ENCODE results near the gene ABCC1.
A peak's percentile ranks its signal among the peaks of the same experiment; 100 is the strongest.
"Not testable (repeated sequence)": the region's sequence is repeated elsewhere in the genome, so short reads cannot be mapped to it uniquely, and the experiment has no call there.

The ABCC1 gene

GRCh38 chr16:15948532-15949209, 745 bp upstream of the ABCC1 start:
- Histone ChIP-seq H3K27me3 (ENCODE audit: control insufficient read depth, insufficient read depth, low read length) (no peaks in the 10 kb centered on the region), H3K36me3 (ENCODE audit: control insufficient read depth, insufficient read depth, low read length) (no peaks in the 10 kb centered on the region), H3K9me3 (ENCODE audit: control insufficient read depth, low read length) (no peaks in the 10 kb centered on the region), H3K4me1 (ENCODE audit: control insufficient read depth, insufficient read depth, low read length) (peaks cover 29% of the 10 kb centered on the region), H3K4me3 (ENCODE audit: low read length) (peak overlapping the region; percentile 61), H3K9ac (ENCODE audit: low read length) (peak overlapping the region; percentile 78)

- Histone ChIP-seq H3K4me3 (ENCODE audit: low read length) (peak overlapping the region; percentile 60), H3K36me3 (ENCODE audit: control insufficient read depth, insufficient read depth, low read length) (no peaks in the 10 kb centered on the region), H3K4me1 (ENCODE audit: control insufficient read depth, insufficient read depth, low read length) (peaks cover 29% of the 10 kb centered on the region), H3K9ac (ENCODE audit: low read length) (peak overlapping the region; percentile 70), H3K27me3 (ENCODE audit: control insufficient read depth, insufficient read depth, low read length) (no peaks in the 10 kb centered on the region), H3K9me3 (ENCODE audit: control insufficient read depth, low read length) (no peaks in the 10 kb centered on the region)
These were observed 892 bp downstream of the ABCC1 start for GRCh38 chr16:15950161-15950854.

GRCh38 chr16:15950869-15951268, 1.5 kb downstream of the ABCC1 start:
- H3K4me1 ChIP-seq (ENCODE audit: control insufficient read depth, insufficient read depth, low read length), result peaks cover 29% of the 10 kb centered on the region
- H3K27me3 ChIP-seq (ENCODE audit: control insufficient read depth, insufficient read depth, low read length), result no peaks in the 10 kb centered on the region
- H3K36me3 ChIP-seq (ENCODE audit: control insufficient read depth, insufficient read depth, low read length), result no peaks in the 10 kb centered on the region
- peak overlapping the region; percentile 70 for H3K9ac ChIP-seq (ENCODE audit: low read length)
- no peaks in the 10 kb centered on the region for H3K9me3 ChIP-seq (ENCODE audit: control insufficient read depth, low read length)
- peak overlapping the region; percentile 60 for H3K4me3 ChIP-seq (ENCODE audit: low read length)

- Histone ChIP-seq H3K36me3 (ENCODE audit: control insufficient read depth, insufficient read depth, low read length) (no peaks in the 10 kb centered on the region), H3K27me3 (ENCODE audit: control insufficient read depth, insufficient read depth, low read length) (no peaks in the 10 kb centered on the region), H3K9ac (ENCODE audit: low read length) (no peak overlapping the region), H3K9me3 (ENCODE audit: control insufficient read depth, low read length) (no peaks in the 10 kb centered on the region), H3K4me3 (ENCODE audit: low read length) (no peak overlapping the region), H3K4me1 (ENCODE audit: control insufficient read depth, insufficient read depth, low read length) (peaks cover 20% of the 10 kb centered on the region)
These were observed 2.4 kb downstream of the ABCC1 start for GRCh38 chr16:15951852-15952251.

GRCh38 chr16:15952265-15952711, 2.9 kb downstream of the ABCC1 start:
- no peaks in the 10 kb centered on the region for H3K36me3 ChIP-seq (ENCODE audit: control insufficient read depth, insufficient read depth, low read length)
- no peak overlapping the region for H3K4me3 ChIP-seq (ENCODE audit: low read length)
- H3K27me3 ChIP-seq (ENCODE audit: control insufficient read depth, insufficient read depth, low read length), result no peaks in the 10 kb centered on the region
- peaks cover 19% of the 10 kb centered on the region for H3K4me1 ChIP-seq (ENCODE audit: control insufficient read depth, insufficient read depth, low read length)
- H3K9ac ChIP-seq (ENCODE audit: low read length), result no peak overlapping the region
- no peaks in the 10 kb centered on the region for H3K9me3 ChIP-seq (ENCODE audit: control insufficient read depth, low read length)

- Histone ChIP-seq H3K36me3 (ENCODE audit: control insufficient read depth, insufficient read depth, low read length) (no peaks in the 10 kb centered on the region), H3K9me3 (ENCODE audit: control insufficient read depth, low read length) (no peaks in the 10 kb centered on the region), H3K27me3 (ENCODE audit: control insufficient read depth, insufficient read depth, low read length) (no peaks in the 10 kb centered on the region), H3K9ac (ENCODE audit: low read length) (no peak overlapping the region), H3K4me1 (ENCODE audit: control insufficient read depth, insufficient read depth, low read length) (peaks cover 19% of the 10 kb centered on the region), H3K4me3 (ENCODE audit: low read length) (no peak overlapping the region)
These were observed 4.1 kb downstream of the ABCC1 start for GRCh38 chr16:15953477-15953876.

- Histone ChIP-seq H3K4me3 (ENCODE audit: low read length) (no peak overlapping the region), H3K36me3 (ENCODE audit: control insufficient read depth, insufficient read depth, low read length) (no peaks in the 10 kb centered on the region), H3K4me1 (ENCODE audit: control insufficient read depth, insufficient read depth, low read length) (peaks cover 14% of the 10 kb centered on the region), H3K9me3 (ENCODE audit: control insufficient read depth, low read length) (no peaks in the 10 kb centered on the region), H3K9ac (ENCODE audit: low read length) (no peak overlapping the region), H3K27me3 (ENCODE audit: control insufficient read depth, insufficient read depth, low read length) (no peaks in the 10 kb centered on the region)
These were observed 4.8 kb downstream of the ABCC1 start for GRCh38 chr16:15953929-15954813.

- Histone ChIP-seq H3K9me3 (ENCODE audit: control insufficient read depth, low read length) (no peaks in the 10 kb centered on the region), H3K9ac (ENCODE audit: low read length) (no peak overlapping the region), H3K4me3 (ENCODE audit: low read length) (no peak overlapping the region), H3K27me3 (ENCODE audit: control insufficient read depth, insufficient read depth, low read length) (no peaks in the 10 kb centered on the region), H3K4me1 (ENCODE audit: control insufficient read depth, insufficient read depth, low read length) (peaks cover 14% of the 10 kb centered on the region), H3K36me3 (ENCODE audit: control insufficient read depth, insufficient read depth, low read length) (no peaks in the 10 kb centered on the region)
These were observed 5.4 kb downstream of the ABCC1 start for GRCh38 chr16:15954814-15955151.

- Histone ChIP-seq H3K9ac (ENCODE audit: low read length) (no peak overlapping the region), H3K9me3 (ENCODE audit: control insufficient read depth, low read length) (no peaks in the 10 kb centered on the region), H3K36me3 (ENCODE audit: control insufficient read depth, insufficient read depth, low read length) (no peaks in the 10 kb centered on the region), H3K4me1 (ENCODE audit: control insufficient read depth, insufficient read depth, low read length) (peaks cover 14% of the 10 kb centered on the region), H3K4me3 (ENCODE audit: low read length) (no peak overlapping the region), H3K27me3 (ENCODE audit: control insufficient read depth, insufficient read depth, low read length) (no peaks in the 10 kb centered on the region)
These were observed 6.0 kb downstream of the ABCC1 start for GRCh38 chr16:15955425-15955824.

- not testable (repeated sequence) for H3K9ac ChIP-seq (ENCODE audit: low read length); H3K27me3 ChIP-seq (ENCODE audit: control insufficient read depth, insufficient read depth, low read length); H3K9me3 ChIP-seq (ENCODE audit: control insufficient read depth, low read length); H3K36me3 ChIP-seq (ENCODE audit: control insufficient read depth, insufficient read depth, low read length); H3K4me1 ChIP-seq (ENCODE audit: control insufficient read depth, insufficient read depth, low read length); H3K4me3 ChIP-seq (ENCODE audit: low read length)
These were observed 6.7 kb downstream of the ABCC1 start for GRCh38 chr16:15956106-15956505.

- no peaks in the 10 kb centered on the region for H3K9me3 ChIP-seq (ENCODE audit: control insufficient read depth, low read length)
- no peak overlapping the region for H3K4me3 ChIP-seq (ENCODE audit: low read length)
- peaks cover 6% of the 10 kb centered on the region for H3K4me1 ChIP-seq (ENCODE audit: control insufficient read depth, insufficient read depth, low read length)
- no peaks in the 10 kb centered on the region for H3K36me3 ChIP-seq (ENCODE audit: control insufficient read depth, insufficient read depth, low read length)
- no peak overlapping the region for H3K9ac ChIP-seq (ENCODE audit: low read length)
- no peaks in the 10 kb centered on the region for H3K27me3 ChIP-seq (ENCODE audit: control insufficient read depth, insufficient read depth, low read length)
These were observed 9.4 kb downstream of the ABCC1 start for GRCh38 chr16:15958703-15959348.
